GM12874 (cell line): ENCODE data around the gene SLC19A1.

Experiments used
- CTCF ChIP-seq: IDR thresholded peaks from 2 replicates; pipeline ENCODE4 v1.5.1; 2011; ENCODE audit warnings: low read depth, mild to moderate bottlenecking, control low read depth, low read length, moderate library complexity; ENCODE audit not compliant: insufficient read depth

SLC19A1 gene

DNA sequence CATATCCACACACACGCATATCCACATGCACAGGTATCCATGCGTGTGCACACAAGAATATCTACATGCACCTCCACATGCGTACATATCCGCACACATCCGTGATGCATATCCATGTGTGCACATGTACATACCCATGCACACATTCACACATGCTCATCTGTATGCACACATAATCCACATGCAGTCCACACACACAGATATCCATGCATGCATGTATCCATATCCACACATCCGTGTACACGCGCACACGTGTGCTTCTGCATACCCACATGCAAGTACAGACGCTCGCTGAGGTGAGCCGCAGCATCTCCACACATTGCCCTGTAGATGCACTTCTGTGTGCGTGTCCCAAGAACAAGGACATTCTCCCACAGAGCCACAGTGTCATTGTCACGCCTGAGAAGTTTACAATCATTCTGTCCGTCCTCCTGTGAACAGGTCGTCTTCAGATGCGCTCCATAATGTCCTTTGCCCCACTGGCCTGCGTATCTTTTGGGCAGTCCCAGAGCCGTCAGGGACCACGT is 93.9 kb downstream of the SLC19A1 start:
- TF ChIP-seq CTCF, result no peak
